Measurements from ENCODE around the gene QRICH1.

DNA sequence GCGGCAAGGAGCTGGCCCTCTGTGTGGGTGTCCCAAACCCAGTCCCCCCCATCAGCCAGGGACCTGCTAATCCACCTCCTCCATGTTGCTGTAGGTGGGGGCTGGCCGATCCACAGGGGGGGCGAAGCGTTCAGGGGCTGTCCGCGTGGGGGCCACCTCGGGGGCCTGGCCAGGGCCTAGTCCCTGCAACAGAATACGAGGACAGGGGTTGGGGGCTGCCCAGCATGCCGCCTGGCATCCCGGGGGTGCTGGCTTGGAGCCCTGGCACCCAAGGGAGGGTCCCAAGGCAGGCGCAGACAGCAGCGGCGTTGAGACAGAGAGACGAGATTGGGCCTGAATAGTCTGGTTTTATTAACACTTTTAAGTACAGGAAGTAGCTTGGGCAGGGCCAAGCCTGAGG lies 14.5 kb upstream of the QRICH1 start:
- TF ChIP-seq, protein P1, sequence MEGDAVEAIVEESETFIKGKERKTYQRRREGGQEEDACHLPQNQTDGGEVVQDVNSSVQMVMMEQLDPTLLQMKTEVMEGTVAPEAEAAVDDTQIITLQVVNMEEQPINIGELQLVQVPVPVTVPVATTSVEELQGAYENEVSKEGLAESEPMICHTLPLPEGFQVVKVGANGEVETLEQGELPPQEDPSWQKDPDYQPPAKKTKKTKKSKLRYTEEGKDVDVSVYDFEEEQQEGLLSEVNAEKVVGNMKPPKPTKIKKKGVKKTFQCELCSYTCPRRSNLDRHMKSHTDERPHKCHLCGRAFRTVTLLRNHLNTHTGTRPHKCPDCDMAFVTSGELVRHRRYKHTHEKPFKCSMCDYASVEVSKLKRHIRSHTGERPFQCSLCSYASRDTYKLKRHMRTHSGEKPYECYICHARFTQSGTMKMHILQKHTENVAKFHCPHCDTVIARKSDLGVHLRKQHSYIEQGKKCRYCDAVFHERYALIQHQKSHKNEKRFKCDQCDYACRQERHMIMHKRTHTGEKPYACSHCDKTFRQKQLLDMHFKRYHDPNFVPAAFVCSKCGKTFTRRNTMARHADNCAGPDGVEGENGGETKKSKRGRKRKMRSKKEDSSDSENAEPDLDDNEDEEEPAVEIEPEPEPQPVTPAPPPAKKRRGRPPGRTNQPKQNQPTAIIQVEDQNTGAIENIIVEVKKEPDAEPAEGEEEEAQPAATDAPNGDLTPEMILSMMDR (IDR thresholded peaks at IDR 0.05) = no peak
- no peak for TF ChIP-seq POLR2A (IDR thresholded peaks at IDR 0.05)
